A204.1 (cell line): ENCODE measurements around the gene IDH3G.

ENCODE experiments used
- FAIRE-seq: peaks from 2 replicates; lab custom pipeline; 2012; peaks lifted over from hg19 to GRCh38; lab: Jason Lieb, UNC

Gene IDH3G

DNA sequence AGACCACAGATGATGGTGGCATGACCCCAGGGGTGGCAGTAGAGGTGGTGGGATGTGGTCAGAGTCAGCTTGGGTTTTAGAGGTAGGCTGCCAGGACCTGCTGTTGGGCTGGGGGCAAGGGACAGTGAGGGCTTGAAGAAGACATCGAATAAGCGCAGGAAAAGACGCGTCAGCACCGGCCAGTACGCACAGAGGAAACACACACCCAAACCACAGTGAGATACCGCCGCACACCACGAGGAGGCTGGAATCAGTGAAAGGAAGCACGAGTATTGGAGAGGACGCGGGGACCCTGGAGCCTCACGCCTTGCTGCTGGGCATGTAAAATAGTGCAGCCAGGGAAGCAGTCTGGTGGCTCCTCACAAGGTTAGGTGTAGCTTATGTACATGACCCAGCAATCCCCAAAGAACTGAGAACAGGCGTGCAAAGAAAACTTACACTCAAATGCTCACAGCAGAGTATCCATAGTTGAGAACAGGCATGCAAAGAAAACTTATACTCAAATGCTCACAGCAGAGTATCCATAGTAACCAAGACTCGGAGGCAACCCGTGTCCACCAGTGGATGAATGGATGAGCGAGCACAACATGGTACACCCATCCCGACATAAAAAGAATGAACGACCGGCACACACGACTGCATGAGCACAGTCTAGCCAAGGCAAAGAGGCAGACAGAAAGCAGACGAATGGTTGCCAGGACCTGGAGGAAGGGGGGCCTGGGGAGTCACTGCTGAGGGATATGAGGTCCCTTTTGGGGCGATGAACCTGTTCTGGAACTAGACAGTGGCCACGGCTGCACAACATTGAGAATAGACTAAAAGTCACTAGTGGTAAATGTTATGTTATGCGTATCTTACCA, 22.9 kb upstream of the IDH3G start:
- no peak for FAIRE-seq

DNA sequence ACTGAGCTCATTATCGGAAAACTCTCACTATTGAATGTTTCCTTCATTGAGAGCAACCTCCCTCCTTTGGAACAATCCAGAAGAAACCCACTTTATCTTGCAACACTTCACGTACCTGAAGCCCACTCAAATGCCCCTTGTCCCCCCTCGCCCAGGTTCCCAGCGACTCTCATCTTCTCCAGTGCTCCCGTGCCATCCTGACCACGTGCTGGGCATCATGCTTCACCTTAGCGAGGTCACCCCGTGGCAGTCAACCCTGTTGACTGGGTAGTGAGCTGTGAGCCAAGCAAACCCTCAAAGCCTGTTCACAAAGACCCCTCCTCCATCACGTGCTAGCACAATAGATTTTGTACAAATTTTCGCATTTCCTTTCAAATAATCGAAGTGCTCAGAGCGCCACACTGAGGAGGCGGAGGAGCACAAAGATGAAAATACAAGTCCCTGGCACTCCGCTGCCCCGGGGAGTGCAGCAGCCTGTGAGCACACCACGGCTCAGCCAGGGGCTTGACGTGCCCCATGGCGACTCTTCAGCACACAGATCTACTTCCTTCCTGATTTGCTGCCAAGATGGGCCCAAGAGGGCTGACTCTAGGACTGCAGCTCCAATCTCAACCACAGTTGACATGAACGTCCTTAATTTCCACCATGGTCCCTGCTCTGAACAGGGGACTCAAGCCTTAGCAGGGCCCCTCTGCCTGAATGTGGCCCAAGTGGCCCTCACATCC, 20.6 kb upstream of the IDH3G start:
- FAIRE-seq: no peak

DNA sequence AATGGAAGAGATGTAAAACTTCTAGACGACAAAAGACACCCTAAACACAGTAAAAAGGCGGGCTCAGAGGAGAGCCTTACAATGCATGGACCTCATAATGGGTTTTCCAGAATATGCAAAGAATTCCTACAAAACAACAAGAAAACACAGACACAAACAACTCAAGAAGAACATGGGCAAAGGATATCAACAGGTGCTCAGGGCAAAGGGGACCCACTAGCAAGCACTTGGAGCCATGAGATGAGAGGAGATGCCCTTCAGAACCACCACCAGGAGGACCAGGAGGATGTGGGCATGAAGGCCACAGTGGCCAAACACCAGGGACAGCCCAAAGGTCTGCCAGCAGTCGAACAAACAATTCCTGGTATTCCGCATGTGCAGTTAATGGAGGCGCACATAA, 19.0 kb upstream of the IDH3G start:
- no peak for FAIRE-seq

DNA sequence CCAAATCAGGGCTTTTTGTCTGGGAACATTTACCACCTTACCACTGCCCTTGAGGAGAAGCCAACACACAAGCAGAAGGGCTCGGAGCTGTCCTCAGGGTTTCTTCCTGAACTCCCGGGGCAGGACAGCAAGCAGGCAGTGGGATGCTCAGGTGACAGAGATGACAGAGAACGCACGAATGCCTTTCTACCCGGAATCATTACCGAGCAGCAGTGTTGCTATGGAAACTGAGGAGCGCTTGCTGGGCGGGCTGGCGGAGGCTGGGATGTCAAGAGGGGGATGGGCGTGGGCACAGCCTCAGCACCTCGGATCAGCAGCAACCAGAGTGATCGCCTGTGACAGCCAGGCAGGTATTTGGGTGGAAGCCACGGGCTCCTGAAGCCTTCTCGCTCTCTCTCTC, 18.0 kb upstream of the IDH3G start:
- no peak for FAIRE-seq

DNA sequence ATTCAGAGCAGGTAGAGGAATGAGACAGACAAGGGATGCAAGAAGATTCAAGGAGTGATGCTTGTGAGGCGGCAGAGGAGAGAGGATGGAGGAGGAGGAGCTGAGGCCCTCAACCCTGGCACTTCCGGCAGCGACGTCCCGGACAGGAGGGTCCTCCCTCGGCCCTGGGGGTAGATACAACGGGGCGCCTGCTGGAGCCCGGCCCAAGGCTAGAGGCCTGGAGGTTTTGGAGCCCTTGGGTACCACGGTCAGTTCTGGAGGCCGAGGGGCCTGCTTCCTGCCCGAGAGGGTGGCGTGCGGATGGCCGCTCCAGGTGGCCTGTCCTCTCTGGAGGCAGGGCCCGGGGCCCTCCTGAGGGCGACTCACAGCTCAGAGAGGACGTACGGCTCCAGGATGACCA, 13.8 kb upstream of the IDH3G start:
- FAIRE-seq: no peak

DNA sequence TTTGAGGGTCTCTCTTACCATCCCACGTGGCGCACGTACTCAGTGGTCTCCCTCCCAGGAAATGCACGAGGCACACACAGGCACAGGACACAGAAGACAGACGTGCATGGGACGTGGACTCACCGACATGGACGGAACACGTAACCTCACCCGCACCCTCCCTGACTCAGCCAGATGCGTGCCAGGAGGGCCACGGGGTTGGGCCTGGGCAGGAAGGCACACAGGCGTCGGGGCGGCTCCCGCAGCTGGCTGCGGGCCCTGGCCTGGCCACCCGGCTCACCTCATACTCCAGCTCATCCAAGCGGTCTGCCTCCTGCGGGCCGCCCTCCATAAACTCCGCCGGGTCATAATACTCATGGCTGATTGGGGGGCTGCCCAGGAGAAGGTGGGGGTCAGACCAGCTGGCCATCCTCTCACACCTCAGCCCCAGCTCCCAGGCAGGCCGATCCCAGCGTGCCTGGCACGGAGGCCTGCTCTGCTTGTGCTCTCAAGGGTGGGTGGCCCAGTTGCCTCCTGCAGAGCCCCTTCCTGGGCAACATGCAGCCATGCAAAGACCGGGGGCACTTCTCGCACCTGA, 12.9 kb upstream of the IDH3G start:
- FAIRE-seq: no peak

DNA sequence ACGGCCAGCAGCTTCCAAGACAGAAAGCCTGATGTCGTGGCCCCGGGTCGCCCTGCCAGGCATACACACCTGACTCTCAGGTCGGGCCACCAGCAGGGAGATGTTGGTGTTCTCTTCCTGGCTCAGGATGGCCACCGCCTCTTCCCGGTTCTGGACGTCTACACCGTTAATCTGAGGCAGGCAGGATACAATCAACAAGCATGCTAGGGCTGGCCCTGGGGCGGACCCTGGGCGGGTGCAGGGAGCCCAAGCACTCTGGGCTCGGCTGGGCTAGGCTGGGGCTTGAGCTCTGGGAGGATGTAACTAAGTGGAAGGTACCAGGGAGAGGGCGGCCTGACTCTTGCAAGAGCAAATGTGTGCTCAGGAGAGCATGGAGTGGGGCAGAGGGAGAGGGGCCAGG, 11.3 kb upstream of the IDH3G start:
- FAIRE-seq: no peak

DNA sequence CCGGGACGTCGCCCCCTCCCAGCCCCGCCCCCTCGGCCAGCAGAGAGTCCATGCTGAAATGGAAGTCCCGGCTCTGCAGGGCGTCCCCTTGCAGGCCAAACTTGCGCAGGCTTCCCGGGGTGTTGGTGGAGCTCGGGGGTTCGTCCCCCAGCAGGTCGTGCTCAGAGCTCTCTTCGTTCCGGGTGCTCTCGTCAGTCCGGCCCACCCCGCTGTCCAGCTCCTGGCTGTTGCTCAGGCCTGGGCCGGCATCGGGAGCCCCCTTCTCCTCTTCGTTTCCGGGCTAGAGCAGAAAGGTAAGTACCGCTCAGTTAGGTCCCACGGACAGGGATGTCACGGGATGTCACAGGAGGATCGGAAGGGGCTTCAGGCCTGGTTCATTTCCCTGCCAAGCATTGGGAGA, 10.4 kb upstream of the IDH3G start:
- FAIRE-seq: no peak

DNA sequence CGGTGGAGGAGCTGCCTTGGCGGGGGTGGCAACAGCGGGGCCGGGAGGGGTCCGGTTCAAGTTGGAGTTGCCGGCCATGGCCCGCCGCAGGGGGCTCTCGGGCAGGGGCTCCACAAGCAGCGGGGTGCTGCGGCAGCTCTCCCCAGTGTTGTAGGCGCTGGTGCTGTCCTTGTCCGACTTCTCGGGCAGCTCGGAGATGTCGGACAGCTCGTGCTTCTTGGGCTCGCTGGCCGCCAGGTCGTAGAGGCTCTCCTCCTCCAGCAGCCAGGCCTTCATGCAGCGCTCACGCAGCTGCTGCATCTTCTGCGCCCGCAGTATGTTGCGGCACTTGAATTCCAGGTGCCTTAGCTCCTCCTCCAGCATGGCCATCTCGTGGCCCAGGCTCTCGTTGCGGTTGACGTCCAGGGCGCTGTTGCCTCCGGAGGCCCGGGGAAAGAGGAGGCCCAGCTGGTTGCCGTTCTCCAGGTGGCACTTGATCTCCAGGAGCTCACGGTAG, 10.0 kb upstream of the IDH3G start:
- no peak for FAIRE-seq

DNA sequence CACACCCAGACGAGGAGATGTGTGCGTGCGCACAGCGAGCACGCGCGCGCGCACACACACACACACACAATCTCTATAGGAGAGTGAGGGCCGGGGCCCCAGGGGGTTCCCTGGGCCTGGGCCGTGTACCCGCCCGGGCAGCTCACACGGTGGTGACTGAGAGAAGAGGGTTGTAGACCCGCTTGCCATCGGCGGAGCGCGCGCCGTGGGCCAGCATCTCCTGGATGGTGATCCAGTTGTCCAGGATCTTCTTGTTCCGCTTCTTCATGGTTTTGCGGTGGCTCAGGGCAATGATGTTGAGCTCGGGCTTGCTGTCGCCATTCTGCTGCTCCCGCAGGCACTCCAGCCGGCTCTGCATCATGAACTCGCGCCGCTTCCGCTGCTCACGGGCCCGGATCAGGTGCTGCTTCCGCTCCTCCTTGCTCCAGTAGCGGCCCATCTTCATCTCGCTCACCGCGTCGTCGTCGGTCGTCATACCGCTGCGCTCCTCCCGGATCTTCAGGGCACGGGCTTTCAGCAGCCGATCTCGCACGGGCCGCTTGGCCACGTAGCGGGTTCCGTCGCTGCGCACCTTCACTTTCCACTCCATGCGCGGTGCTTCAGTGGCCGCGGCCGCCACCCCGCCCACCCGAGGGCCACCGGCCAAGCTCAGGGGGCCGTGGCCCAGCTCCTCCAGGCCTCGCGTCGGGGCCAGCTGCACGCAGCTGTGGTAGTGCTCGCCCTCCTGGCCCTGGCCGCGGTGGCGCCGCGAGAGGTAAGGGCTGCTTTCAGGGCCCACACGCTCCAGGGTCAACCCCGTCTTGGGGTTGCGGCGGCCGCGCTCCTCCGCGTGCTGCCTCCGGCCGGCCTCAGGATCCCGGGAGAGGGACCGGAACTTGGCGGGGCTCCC, 9.3 kb upstream of the IDH3G start:
- no peak for FAIRE-seq

DNA sequence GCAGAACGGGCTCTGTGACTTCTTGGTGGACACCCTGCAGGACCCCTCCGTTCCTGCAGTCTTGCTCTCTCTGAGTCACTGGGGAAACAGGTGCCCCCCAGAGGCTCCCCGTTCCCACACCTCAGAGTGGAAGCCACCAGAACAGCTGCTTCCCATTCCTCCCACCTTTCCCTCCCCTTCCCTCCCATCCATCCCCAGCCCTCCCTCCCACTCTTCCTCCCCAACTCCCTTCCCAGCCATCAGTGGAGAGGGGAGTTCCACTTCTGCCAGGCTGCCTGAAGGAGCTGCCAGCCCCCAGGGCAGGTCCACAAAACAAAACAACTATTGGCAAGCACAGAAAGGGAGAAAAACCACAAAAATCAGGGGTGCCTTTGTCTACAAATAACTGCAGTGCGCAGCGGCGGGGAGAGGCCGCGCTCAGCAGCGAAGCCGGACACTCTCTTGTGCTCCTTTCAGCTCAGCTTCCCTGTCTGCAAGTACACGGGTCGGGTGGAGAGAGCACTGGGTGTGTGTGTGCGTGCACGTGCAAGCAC, 8.4 kb upstream of the IDH3G start:
- no peak for FAIRE-seq

DNA sequence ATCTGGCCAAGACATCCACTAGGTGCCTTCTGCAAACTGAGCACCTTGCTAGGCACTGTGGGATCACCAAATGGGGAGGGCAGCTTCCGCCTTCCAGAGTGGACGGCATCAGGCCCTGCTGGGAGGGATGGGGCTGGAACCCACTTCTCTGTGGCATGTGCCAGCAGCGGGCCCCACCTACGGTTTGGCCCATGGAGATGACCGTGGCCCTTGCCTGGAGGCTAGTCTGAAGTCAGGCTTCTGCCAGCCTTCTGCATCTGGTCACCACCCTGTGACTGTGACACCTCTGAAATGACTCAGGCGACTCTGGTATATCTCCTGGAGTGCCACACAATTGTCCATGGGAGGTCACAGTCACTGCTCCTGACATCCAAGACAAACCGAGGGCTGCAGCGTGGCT, 7.5 kb upstream of the IDH3G start:
- no peak for FAIRE-seq

DNA sequence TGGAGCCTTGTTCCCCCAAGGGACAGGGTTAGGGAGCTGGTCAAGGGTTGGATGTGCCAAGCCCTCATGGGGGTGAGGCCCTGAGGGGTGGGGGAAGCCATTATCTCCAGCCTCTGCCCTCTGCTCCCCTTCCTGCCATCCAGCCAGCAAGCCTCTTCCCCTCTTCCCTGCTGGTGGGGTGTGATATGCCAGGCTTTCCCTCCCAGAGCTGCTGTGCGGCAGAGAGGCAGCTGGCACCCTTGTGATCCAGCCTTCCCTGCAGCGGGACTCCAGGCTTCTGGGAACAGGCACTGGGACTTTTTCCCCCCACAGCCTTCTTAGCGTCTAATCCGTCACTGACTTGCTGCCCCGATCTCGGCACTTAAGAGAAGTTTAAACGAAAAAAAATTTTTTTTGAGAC, 6.6 kb upstream of the IDH3G start:
- FAIRE-seq: no peak

DNA sequence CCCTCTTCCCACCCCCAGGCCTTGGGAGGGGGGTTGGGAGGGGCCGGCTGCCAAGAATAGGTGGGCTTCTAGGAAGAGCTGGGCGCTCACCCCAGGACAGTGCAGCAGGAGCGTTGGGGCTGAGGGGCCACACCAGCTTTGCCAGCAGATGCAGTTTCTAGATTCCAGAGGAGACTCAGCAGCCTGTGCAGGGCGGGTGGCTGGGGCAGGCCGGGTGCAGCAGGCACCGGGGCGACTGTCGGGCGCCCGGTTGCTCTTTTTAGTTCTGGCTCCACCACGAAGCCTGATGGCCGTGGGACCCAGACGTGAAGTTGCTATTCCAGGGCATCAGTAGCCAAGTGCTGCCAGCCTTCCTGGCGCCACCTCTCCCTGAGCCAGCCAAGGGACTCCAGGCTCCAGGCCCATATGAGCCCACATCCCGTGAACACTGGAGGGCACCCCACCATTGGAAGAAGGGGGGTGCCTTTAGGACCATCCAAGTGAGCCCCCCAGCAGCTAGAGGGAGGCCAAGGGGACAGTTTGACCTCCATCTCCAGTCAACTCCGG, 6.1 kb upstream of the IDH3G start:
- no peak for FAIRE-seq

DNA sequence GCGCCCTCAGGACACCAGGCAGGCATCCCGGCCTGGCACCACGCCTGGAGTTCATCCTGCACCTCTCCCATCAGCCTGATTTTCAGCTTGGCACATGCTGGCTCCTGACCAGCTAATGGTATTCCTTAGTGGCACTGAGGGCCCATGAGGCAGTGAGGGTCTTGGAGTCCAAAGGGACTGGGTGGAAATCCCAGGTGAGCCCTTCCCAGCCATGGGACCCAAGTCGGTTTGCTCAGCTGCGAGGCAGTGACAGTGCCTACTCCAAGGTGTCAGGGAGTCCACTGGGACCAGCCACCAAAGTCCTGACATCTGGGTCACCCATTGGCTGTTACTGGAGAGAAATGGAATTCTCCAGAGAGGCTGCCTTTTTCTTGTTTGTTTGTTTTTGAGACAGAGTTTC, 5.2 kb upstream of the IDH3G start:
- FAIRE-seq: no peak

DNA sequence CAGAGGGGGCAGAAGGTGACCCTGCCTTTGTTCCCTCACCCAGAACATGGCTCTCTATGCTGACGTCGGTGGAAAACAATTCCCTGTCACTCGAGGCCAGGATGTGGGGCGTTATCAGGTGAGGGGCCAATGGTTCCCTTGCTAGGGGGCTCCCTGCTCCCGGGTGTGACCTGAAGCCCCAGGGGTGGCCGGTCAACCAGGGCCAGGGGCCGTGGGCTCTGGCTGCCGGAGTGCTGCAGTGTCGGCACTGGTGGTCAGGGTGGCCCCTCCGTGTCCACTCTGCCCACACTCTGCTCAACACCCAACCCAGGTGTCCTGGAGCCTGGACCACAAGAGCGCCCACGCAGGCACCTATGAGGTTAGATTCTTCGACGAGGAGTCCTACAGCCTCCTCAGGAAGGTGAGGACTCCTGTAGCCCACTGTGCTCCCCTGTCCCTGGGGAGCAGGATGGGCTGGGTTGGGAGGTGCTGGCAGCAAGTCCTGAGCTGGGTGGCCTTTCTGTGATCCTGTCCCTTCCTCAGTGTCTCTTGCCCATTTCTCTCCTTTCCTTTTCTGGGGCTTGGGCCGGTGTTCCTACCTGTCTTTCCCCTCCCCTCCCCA, 3.3 kb upstream of the IDH3G start:
- FAIRE-seq: no peak

DNA sequence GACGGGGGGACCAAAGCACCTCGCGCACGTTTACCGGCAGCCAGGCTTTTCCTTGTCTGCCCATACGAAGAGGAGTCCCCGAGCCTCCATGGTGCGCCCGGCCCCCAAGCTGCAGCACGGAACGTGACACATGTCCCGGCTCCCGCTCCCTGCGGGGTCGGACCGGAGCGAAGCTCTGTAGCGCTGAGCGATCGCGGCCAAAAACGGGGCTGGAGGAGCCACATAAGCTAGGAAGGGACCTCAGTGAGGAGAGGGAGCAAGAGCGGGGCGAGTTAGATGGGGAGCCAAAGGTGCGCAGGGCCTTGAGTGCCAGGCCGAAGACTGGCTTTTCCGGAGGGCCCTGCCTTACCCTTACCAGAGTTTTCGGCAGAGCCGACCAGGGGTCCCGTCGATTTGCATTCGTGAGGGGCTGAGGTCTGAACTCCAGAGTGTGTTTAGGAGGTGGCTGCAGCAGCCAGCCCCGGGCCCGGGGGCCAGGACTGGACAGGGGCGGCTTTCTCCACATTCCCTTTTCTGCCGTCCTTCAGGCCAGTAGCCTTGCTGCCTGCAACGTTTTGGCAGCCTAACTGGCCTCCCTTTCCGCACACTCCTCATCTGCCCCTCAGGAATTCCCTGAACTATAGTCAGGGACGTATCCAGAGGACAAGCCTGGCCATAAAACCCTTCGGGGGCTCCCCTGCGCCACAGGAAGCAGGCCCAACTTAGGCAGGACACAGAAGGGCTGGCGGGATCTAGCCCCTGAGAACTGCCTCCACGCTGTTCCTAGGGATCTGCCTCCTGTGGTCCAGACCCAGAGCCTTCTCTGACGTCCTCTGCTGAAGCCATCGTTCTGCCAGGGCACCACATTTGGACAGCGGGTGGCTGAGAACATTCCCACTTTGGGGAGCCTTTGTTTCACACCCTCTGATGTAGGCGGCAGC, 982 bp upstream of the IDH3G start:
- FAIRE-seq: no peak

DNA sequence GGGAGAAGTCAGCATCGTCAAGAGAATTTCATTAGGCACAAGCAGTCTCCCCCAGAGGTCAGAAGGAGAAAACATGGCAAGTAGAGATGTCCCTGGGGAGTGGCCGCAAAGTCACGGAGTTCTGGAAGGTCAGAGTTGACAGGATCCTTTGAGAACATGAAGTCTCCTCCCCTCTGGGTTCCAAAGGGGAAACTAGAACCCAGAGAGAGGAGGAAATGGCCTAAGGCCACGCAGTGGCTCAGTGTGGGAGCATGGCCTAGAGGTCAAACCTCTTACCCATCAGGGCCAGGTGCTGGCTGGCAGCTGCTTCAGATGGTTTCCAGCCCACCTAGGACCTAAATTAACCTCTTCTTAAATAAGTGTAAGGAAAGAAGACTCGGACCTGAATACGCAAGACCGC, 884 bp downstream of the IDH3G start:
- no peak for FAIRE-seq

DNA sequence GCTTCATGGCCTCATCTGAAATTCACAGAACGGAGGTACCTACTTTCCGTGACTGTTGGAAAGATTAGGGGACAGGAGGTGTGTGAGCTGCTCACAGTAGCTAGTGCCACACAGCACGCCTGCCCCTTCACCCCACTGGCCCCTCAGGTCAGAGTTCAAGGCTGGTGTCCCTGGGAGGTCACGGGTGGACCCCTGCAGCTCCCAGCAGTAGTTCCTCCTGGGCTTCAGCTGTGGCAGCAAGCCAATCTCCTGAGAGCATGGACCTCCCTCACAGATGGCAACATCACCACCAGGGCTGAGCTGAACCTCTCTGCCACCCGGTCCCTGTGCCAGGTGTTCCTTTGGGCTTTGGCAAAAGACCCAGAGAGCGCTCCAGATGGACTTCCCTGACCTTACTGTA, 1.8 kb downstream of the IDH3G start:
- no peak for FAIRE-seq
